Right atrium auricular region (tissue), 2 donors: Measurements from ENCODE around the gene RYR3. TPM values are rescaled to one million over a fixed set of nuclear protein-coding genes. Genes with fewer than 3 reads are reported as not detected.

Experiments used
- DNase-seq: peaks from one replicate; pipeline ENCODE4 v3.0.0-alpha.2; 2019; ENCODE audit warnings: low spot score
- H3K27ac ChIP-seq, 2 donors: fragments of 200-600 bp; sonication (generic); 1 replicate in 1 of 2; 2 replicates in 1 of 2; pipeline ENCODE4 v1.5.1; 2016 to 2019
- H3K27me3 ChIP-seq, 2 donors: fragments of 200-600 bp; sonication (generic); one replicate each; pipeline versions ENCODE4 v1.5.1 to v1.6.0; 2017 to 2019
- H3K36me3 ChIP-seq: fragments of 200-600 bp; sonication (generic); one replicate; pipeline ENCODE4 v1.5.1; 2016
- H3K4me1 ChIP-seq, 2 donors: fragments of 200-600 bp; sonication (generic); one replicate each; pipeline versions ENCODE4 v1.5.1 to v1.6.0; 2017 to 2019
- H3K4me3 ChIP-seq, 2 donors: fragments of 200-600 bp; sonication (generic); 1 replicate in 1 of 2; 2 replicates in 1 of 2; pipeline ENCODE4 v1.5.1; 2017 to 2019; ENCODE audit warnings: mild to moderate bottlenecking in 1 of 2, moderate library complexity in 1 of 2
- H3K9me3 ChIP-seq, 2 donors: fragments of 200-600 bp; sonication (generic); one replicate each; pipeline ENCODE4 v1.5.1; 2019
- total RNA-seq, 2 donors: library from RNA; depleted of rRNA; stranded (reverse); fragments of >200 nt; gene quantifications; one replicate each; pipeline ENCODE4 v1.1.0, GENCODE V29; 2016
- TF ChIP-seq, protein P1 (sequence below), 2 donors: fragments of 200-600 bp; sonication (generic); IDR thresholded peaks; one replicate each; pipeline ENCODE4 v1.5.1; 2019; ENCODE audit warnings: antibody characterized with exemption in 2 of 2

The RYR3 gene
- total RNA-seq, 2 donors from 2014 or later = 0.08 to 0.11 TPM

DNA sequence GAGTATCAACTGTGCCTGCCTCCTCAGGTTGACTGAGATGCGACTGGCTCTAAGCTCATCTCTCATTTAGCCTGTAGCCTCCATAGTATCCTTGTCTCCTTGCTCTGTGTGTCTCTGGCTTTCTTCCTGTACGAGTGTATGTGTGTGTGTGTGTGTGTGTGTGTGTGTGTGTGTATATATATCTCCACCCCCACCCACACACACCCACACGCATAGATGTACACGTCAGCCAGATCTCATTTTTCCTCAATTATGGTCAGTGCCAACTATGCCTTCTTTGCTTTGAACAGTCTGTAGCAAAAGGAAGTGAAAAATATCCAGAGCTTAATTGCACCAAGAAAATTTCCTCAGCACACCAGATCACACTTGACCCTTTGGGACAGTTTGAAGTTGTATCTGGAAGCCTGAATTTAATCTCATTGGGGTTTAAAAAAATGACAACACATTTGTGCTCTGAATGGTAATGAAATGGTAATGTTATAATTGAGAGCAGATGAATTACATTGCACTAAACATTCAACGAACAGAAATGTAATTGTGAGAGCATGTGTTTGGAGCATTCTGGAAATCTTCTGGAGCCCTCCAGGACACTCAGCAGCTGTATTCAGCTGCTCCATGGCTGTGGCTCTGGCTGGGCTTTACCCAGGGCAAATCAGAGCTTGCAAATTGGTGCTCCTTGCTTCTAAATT lies 63.6 kb downstream of the RYR3 start:
- no peaks in the 10 kb centered on the region for H3K36me3 ChIP-seq
- H3K27ac ChIP-seq = no peak overlapping the region
- no peaks in the 10 kb centered on the region for H3K4me1 ChIP-seq
- no peaks in the 10 kb centered on the region for H3K9me3 ChIP-seq
- no peak overlapping the region for H3K4me3 ChIP-seq
- DNase-seq = no peak
- TF ChIP-seq, protein P1, sequence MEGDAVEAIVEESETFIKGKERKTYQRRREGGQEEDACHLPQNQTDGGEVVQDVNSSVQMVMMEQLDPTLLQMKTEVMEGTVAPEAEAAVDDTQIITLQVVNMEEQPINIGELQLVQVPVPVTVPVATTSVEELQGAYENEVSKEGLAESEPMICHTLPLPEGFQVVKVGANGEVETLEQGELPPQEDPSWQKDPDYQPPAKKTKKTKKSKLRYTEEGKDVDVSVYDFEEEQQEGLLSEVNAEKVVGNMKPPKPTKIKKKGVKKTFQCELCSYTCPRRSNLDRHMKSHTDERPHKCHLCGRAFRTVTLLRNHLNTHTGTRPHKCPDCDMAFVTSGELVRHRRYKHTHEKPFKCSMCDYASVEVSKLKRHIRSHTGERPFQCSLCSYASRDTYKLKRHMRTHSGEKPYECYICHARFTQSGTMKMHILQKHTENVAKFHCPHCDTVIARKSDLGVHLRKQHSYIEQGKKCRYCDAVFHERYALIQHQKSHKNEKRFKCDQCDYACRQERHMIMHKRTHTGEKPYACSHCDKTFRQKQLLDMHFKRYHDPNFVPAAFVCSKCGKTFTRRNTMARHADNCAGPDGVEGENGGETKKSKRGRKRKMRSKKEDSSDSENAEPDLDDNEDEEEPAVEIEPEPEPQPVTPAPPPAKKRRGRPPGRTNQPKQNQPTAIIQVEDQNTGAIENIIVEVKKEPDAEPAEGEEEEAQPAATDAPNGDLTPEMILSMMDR (IDR thresholded peaks at IDR 0.05) = no peak
- no peaks in the 10 kb centered on the region for H3K27me3 ChIP-seq

DNA sequence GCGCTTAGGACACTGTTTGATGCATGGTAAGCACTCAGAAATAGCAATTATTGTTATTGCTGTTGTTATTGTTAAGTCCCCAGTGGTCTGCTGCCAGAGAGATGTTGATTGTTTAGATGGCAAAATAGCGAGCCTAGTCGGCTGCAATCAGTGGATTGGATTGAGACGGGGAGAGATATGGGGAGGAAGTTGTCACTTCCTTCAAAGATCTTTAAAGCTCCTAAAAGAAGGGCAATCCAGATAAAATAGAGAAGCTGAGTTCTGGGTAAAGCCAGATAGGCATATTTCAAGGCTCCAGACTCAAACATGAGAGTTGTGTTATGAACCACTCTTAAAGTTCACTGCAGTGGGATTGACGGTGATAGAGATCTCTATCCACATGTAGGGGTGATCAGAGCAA lies 64.5 kb downstream of the RYR3 start:
- no peak for DNase-seq
- no peaks in the 10 kb centered on the region for H3K9me3 ChIP-seq
- no peaks in the 10 kb centered on the region for H3K4me1 ChIP-seq
- H3K36me3 ChIP-seq = no peaks in the 10 kb centered on the region
- TF ChIP-seq, protein P1 (IDR thresholded peaks at IDR 0.05) = no peak
- no peak overlapping the region for H3K4me3 ChIP-seq
- no peaks in the 10 kb centered on the region for H3K27me3 ChIP-seq
- H3K27ac ChIP-seq = no peak overlapping the region

DNA sequence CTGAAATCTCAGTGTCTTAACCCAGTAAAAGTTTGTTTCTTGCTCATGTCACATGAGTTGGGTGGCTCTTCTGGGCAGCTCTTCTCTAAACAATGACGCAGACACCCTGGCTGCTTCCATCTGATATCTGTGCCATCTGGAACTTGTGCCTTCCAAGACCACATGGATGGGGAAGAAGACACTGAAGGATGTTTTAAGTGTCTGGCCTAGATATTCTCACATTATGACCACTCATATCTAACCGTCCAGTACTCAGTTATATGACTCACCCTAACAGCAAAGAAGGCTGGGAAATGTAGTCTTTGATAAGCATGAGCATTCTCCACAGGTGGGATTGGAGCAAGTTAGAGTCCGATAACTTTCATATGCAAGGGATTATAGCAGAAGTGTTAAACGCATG lies 66.4 kb downstream of the RYR3 start:
- no peak overlapping the region for H3K4me3 ChIP-seq
- H3K36me3 ChIP-seq = no peaks in the 10 kb centered on the region
- no peaks in the 10 kb centered on the region for H3K4me1 ChIP-seq
- TF ChIP-seq, protein P1 (IDR thresholded peaks at IDR 0.05) = no peak
- DNase-seq = no peak
- H3K27me3 ChIP-seq = no peaks in the 10 kb centered on the region
- H3K9me3 ChIP-seq = no peaks in the 10 kb centered on the region
- H3K27ac ChIP-seq = no peak overlapping the region

DNA sequence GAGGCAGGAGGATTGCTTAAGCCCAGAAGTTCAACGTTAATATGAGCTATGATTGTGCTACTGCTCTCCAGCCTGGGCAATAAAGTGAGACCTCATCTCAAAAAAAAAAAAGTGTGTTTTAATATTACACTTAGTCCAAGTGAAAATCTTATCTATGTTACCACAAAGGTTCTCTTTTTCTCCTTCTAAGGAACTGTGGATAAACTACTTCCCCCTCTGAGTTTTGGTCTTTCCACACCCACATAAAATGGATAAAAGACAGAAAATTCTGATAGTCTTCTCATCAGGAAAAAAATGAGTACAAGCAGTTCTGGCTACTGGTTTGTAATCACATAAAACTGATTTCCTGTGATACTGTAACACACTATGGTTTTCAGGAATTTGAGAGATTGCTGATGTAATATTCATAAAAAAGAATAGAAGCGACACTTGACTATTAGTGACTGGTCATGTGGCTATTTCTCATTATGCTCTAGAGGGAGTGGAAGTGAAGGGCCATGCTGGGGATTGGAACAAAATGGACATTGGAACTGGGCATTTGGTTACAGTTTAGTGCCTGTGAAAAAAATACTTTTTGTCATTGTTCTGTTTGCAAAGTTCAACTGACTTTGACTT lies 68.2 kb downstream of the RYR3 start:
- H3K4me1 ChIP-seq = no peaks in the 10 kb centered on the region
- H3K36me3 ChIP-seq = no peaks in the 10 kb centered on the region
- TF ChIP-seq, protein P1 (IDR thresholded peaks at IDR 0.05) = no peak
- H3K27me3 ChIP-seq = no peaks in the 10 kb centered on the region
- H3K9me3 ChIP-seq = no peaks in the 10 kb centered on the region
- DNase-seq = no peak
- H3K4me3 ChIP-seq = no peak overlapping the region
- no peak overlapping the region for H3K27ac ChIP-seq

DNA sequence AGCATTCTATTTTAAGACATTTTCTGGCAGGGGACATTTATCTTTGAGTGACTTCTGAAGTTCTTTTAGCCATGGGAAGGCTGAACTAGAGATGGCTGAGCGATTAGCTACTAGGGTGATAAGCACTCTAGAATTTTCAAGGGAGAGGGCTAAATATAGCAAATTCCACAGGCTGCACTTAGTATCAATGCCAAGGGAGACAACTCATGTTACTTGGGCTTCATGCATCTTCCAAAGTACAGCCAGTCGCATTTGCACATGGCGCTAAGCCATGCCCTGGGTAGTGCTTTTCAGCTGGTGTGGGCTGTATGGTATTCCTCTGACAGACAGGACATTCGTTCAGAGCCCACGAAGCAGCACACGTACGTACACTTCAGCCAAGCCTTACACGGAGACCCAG lies 69.6 kb downstream of the RYR3 start:
- Histone ChIP-seq H3K27me3 (no peaks in the 10 kb centered on the region), H3K4me3 (no peak overlapping the region), H3K9me3 (no peaks in the 10 kb centered on the region), H3K4me1 (no peaks in the 10 kb centered on the region), H3K27ac (no peak overlapping the region), H3K36me3 (no peaks in the 10 kb centered on the region)
- TF ChIP-seq, protein P1 (IDR thresholded peaks at IDR 0.05) = no peak
- no peak for DNase-seq
